Erythroblast (primary cell): Measurements from ENCODE around the gene E2F8.
A peak's percentile ranks its signal among the peaks of the same experiment; 100 is the strongest.

Experiments
- DNase-seq, 2 experiments: peaks; one replicate each; lab custom pipeline; 2025; lab: John Stamatoyannopoulos, UW
- GATA1 ChIP-seq: IDR thresholded peaks from 2 replicates; pipeline ENCODE4 v1.6.1; 2011; ENCODE audit warnings: low read depth, mild to moderate bottlenecking, control low read depth, low read length, moderate library complexity
- POLR2A ChIP-seq: IDR thresholded peaks from 2 replicates; pipeline ENCODE4 v1.6.1; 2011; ENCODE audit warnings: mild to moderate bottlenecking, low read length

Gene E2F8

DNA sequence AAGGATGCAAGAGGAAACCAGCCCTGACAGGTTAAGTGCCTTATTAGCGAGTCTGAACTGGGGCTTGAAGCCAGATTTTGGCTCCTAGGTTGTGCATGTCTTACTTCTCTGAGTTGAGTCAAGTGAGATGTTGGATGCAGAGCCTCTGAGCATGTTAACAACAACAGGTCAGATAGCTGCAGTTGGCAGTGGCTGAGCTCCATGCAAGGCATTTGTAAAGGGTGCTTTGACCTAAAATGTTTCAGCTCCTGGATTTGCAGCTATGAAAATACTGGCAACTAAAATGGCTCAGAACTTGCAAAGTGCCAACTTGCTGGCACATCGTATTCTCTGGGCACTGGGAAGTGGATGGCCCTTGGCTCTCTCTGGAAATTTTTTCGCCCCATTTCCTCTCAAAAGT, 22.5 kb downstream of the E2F8 start:
- DNase-seq = no peak
- TF ChIP-seq GATA1 (no peak), POLR2A (no peak)

DNA sequence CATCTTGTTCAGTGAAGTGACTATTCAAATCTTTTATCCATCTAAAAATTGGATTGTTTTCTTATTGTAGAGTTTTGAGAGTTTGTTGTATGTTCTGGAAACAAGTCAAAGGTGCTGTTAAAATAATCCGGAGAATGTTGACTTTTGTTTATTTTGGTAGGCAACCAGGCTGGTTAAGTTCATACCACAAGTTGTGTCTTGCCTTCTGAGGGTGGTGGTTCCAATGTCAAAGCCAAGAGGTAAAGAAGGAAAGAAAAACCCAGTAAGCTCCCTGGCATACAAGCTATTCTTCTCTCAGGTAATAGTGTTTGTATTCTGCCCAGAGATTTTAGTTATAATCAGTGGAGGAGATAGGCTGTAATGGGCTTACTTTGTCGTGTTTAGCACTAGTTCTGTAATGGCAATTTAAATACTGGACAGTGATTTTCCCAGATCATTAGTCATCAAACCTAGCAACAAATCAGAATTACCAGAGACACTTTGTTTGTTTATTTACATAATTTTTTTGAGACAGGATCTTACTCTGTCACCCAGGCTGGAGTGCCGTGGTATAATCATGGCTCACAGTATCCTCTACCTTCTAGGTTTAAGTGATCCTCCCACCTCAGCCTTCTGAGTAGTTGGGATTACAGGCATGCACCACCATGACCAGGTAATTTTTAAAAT, 23.9 kb downstream of the E2F8 start:
- no peak for TF ChIP-seq POLR2A
- TF ChIP-seq GATA1 = no peak
- DNase-seq = no peak

DNA sequence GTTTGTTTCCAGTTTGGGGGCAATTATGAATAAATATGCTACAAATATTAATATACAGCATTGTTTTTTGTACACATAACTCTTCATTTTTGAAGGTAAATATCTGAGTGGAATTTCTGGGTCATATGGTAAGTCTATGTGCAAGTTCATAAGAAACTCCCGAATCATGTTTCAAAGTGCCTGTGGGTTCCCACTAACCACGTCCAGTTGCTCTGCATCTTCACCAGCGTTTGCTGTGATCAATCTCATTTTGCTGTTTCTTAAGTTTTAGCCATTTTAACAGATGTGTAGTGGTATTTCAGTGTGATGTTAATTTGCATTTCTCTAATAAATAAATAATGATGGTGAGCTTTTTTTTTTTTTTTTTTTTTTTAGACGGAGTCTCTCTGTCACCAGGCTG, 24.7 kb downstream of the E2F8 start:
- no peak for TF ChIP-seq POLR2A
- no peak for TF ChIP-seq GATA1
- DNase-seq = no peak

DNA sequence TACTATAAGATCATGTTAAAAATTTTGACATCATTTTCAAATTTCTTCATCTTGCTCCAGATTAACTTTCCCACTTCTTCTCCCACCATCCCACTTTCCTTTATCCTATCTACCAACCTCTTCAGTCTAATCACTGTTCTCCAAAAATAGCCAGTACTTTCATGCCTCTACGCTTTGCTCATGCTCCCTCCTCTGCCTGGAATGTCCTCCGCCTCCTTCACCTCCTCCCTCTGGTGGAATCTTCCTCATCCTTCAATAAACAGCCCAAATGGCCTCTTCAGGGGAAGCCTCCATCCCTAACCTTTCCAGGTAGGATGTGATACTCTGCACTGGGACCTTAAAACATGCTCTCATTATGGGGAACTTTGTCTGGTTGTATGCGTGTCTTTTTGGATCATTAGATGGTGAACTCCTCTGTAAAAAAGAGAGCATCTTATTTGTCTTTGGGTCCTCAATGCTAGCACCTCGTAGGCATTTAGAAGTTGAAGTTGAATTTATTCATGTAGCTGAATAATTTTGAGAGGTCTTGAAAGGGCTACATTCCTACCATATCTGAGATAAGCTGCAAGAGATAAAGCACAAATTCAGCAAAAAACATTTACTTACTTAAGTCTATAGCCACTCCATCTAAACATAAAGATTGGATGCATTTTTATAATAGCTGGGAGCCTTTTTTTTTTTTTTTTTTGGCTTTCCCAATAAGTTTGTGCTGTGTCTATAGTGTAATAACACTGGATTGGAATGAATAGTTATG, 31.0 kb downstream of the E2F8 start:
- DNase-seq = no peak
- TF ChIP-seq GATA1 = no peak
- TF ChIP-seq POLR2A = no peak

DNA sequence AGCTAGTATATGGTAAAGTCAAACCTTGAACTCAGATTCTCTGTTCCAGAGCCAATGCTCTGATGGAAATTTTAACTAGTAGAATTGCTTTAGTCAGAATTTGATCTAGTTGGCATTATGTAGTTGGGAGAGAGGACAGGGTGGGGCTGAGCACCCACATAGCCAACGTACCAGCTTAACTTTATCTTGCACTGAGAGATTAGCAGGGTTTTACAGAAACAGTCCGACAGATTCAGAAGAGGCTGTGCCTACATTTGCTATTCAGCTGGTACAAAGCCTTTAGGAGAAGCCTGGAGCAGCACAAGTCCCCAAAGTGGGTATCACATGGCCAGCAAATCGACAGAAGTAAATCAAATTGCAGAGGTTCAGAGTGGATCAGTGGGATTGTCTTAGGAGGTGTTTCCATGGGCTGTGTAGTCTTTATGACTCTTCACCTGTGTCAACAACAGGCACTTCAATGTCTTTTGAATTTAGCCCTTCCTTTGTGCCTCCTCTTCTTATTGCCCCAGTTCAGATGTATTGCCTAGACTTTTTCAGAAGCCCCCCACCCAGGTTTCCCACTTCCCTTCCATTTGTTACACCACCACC, 31.7 kb downstream of the E2F8 start:
- no peak for DNase-seq
- TF ChIP-seq POLR2A = no peak
- TF ChIP-seq GATA1 = no peak

DNA sequence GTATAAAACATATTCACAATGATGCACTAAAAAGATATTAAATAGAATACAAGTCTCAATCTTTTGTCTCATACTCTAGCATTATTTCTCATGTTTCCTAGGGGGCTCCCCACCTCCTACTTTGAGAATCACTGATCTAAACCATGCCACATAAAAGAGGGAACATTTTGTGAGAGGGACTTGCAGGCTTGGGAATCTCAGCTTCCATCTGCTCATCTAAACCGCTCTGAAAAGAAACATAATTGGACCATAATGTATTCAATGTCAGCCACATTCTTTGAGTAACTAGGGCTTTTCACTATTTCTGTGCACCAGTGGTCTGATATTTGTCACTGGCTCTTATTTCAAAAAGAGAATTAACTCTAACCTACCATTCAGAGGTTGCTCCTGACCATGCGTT, 32.6 kb downstream of the E2F8 start:
- no peak for DNase-seq
- TF ChIP-seq GATA1 (no peak), POLR2A (no peak)

DNA sequence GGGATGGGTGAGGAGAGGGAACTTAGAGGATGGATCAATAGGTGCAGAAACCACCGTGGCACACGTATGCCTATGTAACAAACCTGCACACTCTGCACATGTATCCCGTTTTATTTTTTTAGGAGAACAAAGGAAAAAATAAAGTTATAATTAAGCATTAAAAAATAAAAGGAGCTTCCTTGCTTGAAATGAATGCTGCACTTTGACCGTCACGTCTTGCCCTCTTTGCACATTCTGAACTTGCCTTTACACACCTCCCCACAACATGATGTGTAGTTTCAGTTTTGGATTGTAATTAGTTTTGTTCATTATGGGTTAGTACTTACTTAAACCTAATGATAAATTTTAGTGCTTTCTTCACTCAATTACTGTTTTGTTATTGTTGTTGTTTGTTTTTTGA, 35.9 kb downstream of the E2F8 start:
- no peak for DNase-seq
- TF ChIP-seq GATA1 (no peak), POLR2A (no peak)

DNA sequence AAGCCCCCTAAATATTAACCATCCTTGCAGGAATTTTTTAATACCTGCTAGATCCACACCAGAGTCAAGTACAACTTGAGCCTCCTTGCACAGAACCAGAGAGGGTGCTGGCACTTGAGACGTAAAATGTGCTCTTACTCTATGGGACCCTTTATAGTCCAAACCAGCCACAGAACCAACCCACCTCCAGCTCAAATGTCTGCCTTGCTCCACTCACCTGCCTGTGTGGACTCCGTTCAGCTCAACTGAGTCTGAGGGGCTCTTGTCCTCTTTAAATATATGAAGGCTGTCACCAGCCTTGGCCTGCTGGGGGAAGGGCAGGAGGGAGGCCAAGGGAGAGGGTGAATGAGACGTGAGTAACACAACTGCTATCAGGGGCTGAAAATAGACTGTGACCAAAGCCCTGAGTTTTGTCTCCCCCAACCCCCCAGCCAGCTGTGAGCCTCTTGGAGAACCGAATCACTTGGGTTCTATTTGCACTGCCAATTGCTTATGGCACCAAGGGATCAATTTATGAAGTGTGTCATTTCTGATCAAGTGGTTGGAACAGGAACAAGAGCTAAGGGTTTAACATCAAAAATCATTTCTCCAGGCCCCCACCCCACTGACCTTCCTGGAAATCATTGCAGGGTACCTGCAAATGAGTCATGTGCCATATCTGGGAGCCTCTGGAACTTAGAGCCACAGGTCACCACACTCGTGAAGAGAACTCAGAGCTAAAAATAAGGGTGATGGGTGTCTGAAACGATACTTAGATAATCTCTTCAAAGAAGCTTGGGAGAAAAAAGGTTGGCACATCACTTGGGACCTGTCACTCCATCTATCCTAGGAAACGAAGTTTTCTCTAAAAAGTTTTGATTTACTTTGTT, 38.8 kb downstream of the E2F8 start, which contains the start of gene CSRP3:
CSRP3 (minus strand) TSS at position 247 of the 869 bp plus-strand sequence. CDS start 9,535 bp downstream, outside the sequence.
- DNase-seq = no peak

DNA sequence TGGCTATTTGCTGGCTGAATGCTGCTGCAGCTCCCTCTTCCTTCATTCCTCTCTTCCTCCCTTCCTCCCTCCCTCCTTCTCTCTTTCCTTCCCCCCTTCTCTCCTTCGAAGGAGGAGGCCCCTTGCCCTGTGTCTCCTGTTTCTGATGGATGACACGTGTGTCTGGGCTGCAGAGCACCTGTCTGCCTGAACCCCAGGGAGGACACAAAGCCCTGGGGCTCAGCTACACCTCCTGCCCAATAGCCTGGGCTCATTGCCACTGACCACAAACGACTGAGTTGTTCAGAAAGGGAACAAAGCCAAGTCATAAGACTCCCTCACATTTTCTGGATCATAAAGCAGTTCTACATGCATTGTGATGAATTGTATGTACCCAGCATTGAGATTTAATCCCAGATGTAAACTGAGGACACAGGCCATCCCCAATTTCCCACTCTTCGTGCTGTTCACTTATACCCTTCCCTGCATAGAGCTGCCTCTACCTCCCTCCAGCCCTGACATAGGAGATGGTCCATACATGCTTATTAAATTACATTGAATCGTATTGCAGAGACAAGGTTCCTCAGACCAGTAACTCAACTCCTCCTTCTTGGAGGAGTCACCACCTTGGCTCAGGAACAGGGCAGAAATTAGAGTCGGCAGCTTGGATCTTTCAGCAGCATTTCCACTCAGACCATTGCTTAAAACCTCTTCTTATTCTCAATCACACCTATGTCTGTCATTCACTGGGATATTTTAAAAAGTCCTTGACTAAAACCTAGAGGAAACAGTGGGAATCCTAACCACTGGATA, 40.1 kb downstream of the E2F8 start:
- peak in 1 of 2 experiments; percentile 19 for DNase-seq
- TF ChIP-seq POLR2A = no peak

More for the DNA sequence above, 38.8 kb downstream of the E2F8 start, which contains the start of gene CSRP3:
- no peak for TF ChIP-seq GATA1
- TF ChIP-seq POLR2A = no peak

DNA sequence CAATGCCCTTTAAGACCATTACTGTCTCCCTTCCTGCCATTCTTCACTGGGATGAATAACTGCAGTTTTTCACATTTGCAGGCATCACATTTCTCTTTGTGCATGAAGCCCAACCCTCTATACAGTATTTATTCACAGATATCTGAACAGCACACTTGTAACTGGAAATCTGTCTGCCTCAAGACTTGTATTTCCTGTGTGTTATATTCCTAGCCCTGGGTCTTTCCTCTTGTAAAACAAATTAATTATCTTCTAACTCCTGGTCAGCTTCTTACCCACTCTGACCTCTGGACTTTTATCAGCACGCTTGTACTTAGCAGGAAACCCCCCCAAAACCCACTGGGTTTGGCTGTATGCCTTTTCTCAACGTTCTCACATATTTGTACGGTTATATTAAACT, 41.0 kb downstream of the E2F8 start:
- TF ChIP-seq GATA1 (no peak), POLR2A (no peak)

DNA sequence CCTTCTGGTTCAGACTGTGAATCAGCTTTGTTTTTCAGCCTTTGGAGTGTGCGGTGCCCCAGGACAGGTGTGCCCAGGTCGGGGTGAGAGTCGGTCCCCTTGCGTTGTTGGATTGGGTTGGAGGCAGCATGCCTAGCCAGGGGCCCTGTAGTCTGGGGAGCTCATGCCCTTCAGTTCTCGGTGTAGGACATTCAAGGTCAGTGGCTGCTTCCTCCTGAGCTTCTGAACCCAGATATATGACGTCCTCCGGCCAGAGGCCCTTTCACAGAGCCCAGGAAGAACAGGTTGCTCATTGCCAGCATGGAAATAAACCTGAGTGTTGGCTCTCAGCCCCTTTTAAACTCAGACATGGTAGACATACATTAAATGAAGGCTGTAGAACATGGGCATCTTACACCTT, 41.7 kb downstream of the E2F8 start:
- TF ChIP-seq POLR2A = no peak
- no peak for TF ChIP-seq GATA1
- no peak for DNase-seq

More for the DNA sequence above, 41.0 kb downstream of the E2F8 start:
- DNase-seq = no peak

DNA sequence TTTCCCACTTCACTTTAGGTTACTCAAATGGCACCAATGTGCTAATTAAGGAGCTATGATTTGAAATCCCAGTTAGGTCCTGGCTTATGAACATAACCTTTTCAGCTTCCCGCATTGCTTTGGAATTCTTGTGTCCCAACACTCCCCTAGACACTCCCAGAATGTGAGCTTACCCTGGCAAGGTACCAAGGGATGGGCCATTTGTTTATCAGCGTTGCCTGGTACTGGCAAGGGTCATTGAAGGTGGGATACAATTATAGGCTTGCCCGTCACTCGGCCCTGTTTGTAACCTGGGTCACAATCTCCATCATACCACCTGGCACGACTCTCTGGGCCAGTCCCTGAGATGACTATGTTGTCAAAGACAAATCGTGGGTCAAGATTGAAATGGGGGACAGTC, 44.3 kb downstream of the E2F8 start:
- DNase-seq = no peak
- TF ChIP-seq POLR2A = no peak
- TF ChIP-seq GATA1 = no peak
